ENCODE results near the gene NPBWR2. TPM values are rescaled to one million over a fixed set of nuclear protein-coding genes. Genes with fewer than 3 reads are reported as not detected.
"Not testable (repeated sequence)": the region's sequence is repeated elsewhere in the genome, so short reads cannot be mapped to it uniquely, and the experiment has no call there.

NPBWR2 gene
- total RNA-seq, 1 donor from 2014 or later: not detected

DNA sequence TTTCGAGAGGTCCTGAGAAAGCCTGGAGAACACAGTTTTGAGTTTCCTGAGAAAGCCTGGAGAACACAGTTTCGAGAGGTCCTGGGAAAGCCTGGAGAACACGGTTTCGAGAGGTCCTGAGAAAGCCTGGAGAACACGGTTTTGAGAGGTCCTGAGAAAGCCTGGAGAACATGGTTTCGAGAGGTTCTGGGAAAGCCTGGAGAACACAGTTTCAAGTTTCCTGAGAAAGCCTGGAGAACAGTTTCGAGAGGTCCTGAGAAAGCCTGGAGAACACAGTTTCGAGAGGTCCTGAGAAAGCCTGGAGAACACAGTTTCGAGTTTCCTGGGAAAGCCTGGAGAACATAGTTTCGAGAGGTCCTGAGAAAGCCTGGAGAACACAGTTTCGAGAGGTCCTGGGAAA is 16.2 kb upstream of the NPBWR2 start:
- ATAC-seq; intact Hi-C loops (cut with DNase I); DNase-seq (ENCODE audit: low spot score): not testable (repeated sequence)

DNA sequence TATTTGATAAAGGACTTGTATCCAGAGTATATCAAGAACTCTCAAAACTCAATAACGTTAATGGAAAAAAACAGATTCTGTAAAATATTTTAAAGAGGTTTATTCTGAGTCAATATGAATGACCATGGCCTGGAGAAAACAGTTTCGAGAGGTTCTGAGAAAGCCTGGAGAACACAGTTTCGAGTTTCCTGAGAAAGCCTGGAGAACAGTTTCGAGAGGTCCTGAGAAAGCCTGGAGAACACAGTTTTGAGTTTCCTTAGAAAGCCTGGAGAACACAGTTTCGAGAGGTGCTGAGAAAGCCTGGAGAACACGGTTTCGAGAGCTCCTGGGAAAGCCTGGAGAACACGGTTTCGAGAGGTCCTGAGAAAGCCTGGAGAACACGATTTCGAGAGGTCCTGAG is 15.6 kb upstream of the NPBWR2 start:
- ATAC-seq; intact Hi-C loops (cut with DNase I); DNase-seq (ENCODE audit: low spot score): not testable (repeated sequence)

DNA sequence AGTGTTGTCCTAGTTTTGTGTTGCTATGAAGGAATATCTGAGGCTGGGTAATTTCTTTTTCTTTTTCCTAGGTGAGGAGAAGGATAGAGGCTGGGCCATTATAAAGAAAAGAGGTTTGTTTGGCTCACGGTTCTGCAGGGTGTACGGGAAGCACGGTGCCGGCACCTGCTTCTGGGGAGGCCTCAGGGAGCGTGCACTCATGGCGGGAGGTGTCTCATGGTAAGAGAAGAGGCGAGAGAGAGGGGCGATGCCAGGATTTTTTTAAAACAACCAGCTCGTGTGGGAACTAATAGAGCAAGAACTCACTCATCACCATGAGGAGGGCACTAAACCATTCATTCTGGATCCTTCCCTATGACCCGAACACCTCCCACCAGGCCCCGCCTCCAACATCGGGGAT is 14.2 kb upstream of the NPBWR2 start:
- intact Hi-C loops (cut with DNase I): no loop called here
- DNase-seq (ENCODE audit: low spot score) (peak; percentile 46), ATAC-seq (no peak)

DNA sequence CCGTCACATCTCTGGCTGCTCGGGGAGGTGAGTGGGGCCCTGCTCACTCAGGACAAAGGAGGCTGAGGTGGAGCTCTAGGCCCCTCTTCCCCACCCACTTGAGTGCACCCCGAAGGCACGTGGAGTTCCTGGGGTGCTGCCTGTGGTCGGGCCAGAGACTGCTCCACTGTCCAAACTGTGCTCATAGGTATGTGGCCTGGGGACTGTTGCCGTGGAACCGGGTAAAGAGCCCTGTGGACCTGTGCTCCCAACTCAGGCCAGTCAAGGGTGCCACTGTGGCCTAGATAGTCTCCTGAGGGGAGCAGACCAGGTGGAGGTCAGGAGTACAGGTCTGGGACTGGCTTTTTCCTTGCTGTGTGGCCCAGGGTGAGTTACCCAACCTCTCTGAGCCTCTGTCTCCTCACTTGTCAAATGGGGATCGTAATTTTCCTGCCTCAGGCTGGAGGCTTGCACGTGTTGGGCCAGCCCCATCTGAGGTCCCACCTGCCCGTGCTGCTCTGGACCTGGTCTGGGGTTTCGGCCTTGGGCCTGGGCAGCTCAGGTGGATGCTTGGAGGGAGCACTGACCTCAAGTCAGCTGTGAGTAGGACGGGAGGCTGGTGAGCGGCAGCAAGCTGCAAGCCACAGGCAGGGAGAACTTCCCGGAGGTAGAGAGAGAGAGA is 12.4 kb upstream of the NPBWR2 start:
- intact Hi-C loops (cut with DNase I): loop anchor here (5.0 kb wide), 1 partner anchor 83 kb away; the partner anchor contains the start of gene C20orf204
- ATAC-seq: peak; percentile 46
- DNase-seq (ENCODE audit: low spot score): peak; percentile 45

DNA sequence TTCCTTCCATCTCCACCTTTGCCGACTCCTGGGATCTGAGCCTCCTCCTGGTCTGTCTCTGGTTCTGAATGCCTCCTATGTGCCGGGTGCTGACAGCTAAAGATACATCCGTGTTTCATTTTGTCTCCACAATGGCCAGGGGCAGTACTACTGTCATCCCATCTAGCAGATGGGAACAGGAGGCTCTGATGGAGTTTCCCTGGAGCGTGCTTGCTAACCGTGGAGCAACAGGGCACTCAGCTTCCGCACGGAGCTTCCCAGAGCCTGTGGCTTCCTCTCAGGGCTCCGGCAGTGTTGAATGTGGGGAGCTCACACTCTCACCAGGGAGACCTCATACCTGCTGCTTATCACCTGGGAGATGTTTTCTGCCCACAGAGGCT is 11.9 kb upstream of the NPBWR2 start:
- intact Hi-C loops (cut with DNase I): loop anchor here (5.0 kb wide), 1 partner anchor 82 kb away; the partner anchor contains the start of gene C20orf204
- ATAC-seq: no peak

DNA sequence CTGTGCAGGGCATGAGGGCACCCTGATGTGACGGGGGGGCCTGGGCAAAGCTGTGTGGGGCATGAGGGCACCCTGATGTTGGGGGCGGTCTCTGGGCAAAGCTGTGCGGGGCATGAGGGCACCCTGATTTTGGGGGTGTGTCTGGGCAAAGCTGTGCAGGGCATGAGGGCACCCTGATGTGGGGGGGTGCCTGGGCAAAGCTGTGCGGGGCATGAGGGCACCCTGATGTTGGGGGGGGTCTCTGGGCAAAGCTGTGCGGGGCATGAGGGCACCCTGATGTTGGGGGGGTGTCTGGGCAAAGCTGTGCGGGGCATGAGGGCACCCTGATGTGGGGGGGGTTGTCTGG is 10.0 kb upstream of the NPBWR2 start:
- not testable (repeated sequence) for ATAC-seq
- intact Hi-C loops (cut with DNase I): loop anchor here (5.0 kb wide), 1 partner anchor 80 kb away; the partner anchor contains the start of gene C20orf204
- DNase-seq (ENCODE audit: low spot score): peak; percentile 35

More for the DNA sequence above, 11.9 kb upstream of the NPBWR2 start:
- peak; percentile 33 for DNase-seq (ENCODE audit: low spot score)

DNA sequence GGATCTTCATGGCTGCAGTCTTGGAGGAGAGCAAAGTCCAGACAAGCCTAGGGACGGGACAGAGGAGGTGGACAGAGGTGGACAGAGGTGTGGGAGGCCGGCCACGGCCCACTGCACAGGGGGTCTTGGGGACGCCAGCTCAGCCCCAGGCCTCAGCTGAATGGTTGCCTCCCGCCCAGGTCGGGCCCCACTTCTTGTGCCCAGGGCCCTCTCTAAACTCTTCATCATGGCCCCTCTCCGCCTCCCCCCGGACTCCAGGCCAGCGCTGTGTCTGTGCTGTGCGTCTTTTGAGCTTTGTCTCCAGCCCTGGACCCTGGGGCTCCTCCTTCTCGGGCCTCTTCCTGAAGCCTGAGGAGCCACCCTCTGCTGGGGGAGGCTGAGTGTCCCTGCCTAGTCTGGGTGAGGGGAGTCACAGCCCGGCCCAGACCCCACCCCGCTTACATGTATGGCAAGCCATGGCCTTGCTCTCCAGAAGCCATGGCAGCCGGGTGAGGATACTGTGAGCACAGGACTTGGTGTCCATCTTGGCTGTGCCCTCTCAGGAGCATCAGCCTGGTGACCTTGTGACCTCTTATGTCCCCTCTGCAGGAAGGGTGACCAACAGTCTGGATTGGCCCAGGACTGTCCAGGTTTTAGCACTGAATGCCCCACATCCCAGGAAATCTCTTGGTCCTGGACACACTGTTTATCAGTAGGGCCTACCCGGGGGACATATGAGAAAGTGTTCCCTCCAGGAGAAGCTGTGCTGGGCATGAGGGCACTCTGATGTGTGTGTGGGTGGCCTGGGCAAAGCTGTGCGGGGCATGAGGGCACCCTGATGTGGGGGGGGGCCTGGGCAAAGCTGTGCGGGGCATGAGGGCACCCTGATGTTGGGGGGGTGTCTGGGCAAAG is 9.4 kb upstream of the NPBWR2 start:
- DNase-seq (ENCODE audit: low spot score): peak; percentile 48
- no peak for ATAC-seq
- intact Hi-C loops (cut with DNase I): loop anchor here (5.0 kb wide), 1 partner anchor 79 kb away; the partner anchor contains the start of gene C20orf204

DNA sequence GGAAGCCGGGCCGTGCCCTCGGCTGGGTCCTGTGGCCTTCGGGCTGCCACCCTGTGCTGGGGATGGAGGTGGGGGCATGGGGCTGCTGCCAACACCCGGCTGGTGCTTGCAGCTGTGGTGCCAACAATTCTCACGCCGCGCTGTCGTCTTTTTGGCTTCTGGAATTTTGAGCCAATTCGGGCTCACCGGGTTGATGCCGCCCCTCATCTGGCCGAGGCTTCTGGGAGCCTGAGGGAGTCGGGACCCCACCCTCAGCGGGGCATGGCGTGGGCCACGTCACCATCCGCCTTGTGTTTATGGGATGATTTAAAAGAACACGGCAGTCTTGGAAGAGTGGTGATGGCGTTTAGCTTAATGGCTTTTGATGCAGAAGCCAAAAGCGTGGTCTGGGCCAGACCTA is 8.7 kb upstream of the NPBWR2 start:
- intact Hi-C loops (cut with DNase I): loop anchor here (5.0 kb wide), 1 partner anchor 79 kb away; the partner anchor contains the start of gene C20orf204
- ATAC-seq (no peak), DNase-seq (ENCODE audit: low spot score) (peak; percentile 45)

DNA sequence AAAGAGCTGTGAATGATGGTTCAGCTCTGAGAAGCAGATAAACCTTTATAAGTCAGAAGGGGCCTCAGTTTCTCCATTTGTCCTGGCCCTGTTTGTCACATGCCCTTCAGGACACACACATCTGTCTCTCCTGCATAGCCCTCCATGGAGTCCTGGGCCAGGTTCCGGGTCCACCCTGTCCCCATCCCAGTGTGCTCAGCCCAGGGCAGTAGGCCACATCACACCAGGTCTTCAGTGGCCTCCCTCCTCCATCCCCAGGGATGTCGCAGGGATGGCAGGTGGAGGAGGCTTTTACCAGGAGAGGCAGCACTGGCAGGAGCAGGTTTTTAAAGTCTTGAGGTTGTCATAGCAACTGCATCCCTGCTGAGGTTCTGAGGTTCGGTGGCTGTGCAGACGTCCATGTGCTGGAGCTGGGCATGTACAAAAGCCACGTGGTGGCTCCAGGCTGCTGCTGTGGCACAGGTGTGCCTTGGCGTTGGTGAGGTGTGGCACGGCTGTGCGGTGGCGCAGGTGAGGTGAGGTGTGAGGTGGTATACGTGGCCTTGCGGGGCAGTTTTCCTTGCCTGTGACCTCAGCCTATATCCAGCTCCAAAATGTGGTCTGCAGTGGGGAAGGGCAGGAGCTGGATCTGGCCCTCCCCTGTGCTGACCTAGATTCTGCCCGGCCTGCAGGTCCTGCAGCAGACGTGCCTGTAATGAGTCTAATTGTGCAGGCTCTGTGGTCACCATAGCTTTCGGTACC is 8.0 kb upstream of the NPBWR2 start:
- DNase-seq (ENCODE audit: low spot score) (no peak), ATAC-seq (no peak)
- intact Hi-C loops (cut with DNase I): loop anchor here (5.0 kb wide), 1 partner anchor 78 kb away; the partner anchor contains the start of gene C20orf204

DNA sequence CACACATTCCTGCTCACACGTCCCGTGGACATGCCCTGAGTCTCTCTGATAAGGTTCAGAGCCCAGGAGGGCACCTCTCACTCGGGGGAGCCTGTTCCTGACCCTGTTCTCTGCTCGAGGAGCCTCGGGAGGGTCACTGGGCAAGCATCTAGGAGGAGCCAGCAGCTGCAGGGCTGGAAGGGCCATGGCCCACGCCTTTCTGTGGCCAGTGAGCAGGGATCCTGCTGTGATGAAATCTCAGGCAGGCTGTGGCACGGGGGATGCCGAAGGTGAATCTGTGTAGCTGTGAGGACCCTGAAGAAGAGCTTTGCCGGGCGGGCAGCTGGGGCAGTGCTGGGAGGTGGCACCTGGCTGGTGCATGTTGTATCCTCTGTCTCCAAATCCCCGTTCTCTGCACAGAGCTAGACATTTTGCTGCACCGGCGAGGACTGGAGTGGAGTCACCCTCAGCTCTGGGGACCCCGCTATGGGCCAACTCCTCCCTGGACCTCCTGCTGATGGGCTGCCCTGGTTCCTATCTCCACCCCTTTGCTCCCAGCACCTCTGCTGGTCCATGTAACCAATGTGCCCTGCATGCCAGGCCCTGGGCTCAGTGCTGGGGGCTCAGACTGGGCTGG is 7.1 kb upstream of the NPBWR2 start:
- peak; percentile 30 for DNase-seq (ENCODE audit: low spot score)
- no peak for ATAC-seq
- intact Hi-C loops (cut with DNase I): loop anchor here (5.0 kb wide), 1 partner anchor 1647 kb away; no protein-coding TSS in a partner anchor

DNA sequence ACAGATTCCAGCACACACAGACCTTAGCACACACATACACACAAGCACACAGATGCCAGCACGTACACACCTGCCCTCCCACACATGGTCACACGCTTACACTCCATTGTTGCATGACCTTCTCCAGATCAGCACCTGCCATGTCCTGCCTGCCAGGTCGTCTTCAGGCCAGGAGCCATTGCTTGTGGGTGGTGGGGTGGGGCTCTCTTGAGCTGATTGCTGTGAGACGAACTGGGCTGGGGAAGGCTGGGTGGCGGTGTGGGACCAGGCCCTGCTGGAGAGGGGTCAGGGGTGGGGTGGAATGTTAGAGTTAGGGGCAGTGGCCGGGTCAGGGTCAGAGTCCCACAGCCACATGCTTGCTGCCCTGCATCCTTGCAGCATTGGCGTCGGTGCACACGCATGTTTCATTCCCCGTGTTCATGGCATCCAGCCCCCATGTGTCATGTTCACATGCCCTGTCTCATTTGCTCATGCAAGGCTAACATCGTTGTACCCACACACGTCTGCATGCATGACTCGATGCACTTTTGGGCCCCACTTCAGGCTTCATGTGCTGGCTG is 6.5 kb upstream of the NPBWR2 start:
- intact Hi-C loops (cut with DNase I): loop anchor here (5.0 kb wide), 1 partner anchor 1647 kb away; no protein-coding TSS in a partner anchor
- no peak for ATAC-seq
- peak; percentile 45 for DNase-seq (ENCODE audit: low spot score)

DNA sequence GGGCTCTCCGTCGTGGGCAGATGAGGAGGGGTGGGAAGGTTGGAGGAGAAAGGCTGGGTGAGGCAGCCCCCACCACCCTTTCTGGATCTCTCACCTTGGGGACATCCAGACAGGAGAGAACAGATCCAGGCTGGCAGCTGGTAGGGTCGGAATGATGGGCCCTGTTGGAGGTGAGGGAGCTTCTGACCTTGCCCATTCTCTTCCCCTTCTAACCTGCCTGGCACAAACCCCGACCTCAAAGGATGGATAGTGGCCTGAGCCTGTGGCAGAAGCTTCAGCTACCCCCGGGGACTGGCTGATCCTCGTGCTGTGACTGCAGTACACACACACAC is 6.0 kb upstream of the NPBWR2 start:
- intact Hi-C loops (cut with DNase I): loop anchor here (5.0 kb wide), 1 partner anchor 1646 kb away; no protein-coding TSS in a partner anchor
- ATAC-seq (no peak), DNase-seq (ENCODE audit: low spot score) (peak; percentile 33)

DNA sequence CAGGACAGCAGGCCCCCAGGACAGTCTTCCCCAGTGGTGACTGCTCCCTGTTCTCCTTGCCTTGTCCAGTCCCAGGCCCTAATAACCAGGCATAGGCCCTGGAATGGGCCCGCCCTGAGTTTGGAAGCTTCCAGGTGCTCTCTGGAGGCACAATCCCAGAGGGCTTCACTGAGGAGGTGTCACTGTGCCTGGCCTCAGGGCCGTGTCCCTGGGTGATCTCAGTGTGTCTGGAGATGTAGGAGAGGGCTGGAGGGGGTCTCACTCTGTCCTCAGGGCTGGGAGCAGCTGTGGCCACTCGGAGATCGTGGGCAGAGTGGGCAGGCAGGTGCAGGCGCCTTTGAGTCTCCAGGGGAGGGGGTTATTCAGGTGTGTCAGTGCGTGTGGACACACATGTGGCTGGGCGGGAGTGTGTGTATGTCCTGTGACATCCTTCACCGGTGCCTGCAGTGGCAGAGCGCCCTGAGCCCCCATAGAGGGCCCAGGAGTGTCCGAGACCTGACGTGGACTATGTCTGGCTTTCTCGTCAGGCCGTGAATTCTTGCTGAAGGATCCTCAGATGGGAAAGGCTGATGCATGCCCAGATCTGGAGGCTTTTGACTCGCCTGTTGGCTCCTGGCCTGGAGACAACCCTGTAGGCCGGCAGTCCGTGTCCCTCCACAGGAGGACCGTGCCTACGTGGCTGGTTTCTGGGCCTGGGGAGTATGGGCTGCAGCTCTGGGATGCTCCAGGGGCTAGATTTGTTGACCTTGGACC is 5.5 kb upstream of the NPBWR2 start:
- intact Hi-C loops (cut with DNase I): loop anchor here (5.0 kb wide), 1 partner anchor 1646 kb away; no protein-coding TSS in a partner anchor
- no peak for ATAC-seq
- peak; percentile 50 for DNase-seq (ENCODE audit: low spot score)

DNA sequence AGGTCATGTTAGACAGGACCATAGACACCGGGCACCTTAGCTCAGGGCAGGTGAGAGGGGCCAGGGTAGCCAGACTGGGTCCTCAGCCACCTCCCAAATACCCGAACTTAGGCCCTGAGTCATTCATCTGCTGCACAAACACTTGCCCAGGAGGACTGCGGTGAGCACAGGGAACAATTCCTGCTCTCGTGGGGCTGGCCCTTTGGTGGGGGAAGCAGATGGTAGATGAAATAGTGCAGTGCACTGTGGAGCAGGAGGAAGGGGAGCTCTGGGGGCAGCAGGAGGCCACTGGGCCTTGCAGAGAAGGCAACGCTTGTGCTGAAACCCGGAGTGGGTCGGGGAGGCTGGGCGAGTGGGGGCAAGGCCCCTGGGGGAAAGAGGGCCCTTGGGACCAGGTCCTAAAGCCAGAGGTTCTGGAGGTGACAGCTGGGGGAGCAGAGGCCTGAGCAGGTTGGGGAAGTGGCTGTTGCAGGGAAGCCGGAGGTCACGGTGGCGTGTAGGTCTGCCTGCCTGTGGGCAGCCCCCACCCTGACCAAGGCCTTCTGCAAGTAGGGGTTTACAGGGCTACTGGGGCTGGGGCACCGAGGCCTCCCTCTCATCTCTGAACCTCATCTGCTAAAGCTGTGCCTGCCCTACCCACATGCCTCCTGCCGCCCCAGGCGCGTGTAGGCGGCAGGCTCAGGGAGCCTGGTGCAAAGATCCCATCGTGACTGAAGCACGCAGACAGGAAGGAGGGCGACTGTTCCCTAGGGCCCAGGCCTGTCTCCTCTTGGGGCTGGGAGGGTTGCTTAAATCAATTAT is 4.7 kb upstream of the NPBWR2 start:
- ATAC-seq (no peak), DNase-seq (ENCODE audit: low spot score) (peak; percentile 37)
- intact Hi-C loops (cut with DNase I): loop anchor here (5.0 kb wide), 1 partner anchor 1645 kb away; no protein-coding TSS in a partner anchor

DNA sequence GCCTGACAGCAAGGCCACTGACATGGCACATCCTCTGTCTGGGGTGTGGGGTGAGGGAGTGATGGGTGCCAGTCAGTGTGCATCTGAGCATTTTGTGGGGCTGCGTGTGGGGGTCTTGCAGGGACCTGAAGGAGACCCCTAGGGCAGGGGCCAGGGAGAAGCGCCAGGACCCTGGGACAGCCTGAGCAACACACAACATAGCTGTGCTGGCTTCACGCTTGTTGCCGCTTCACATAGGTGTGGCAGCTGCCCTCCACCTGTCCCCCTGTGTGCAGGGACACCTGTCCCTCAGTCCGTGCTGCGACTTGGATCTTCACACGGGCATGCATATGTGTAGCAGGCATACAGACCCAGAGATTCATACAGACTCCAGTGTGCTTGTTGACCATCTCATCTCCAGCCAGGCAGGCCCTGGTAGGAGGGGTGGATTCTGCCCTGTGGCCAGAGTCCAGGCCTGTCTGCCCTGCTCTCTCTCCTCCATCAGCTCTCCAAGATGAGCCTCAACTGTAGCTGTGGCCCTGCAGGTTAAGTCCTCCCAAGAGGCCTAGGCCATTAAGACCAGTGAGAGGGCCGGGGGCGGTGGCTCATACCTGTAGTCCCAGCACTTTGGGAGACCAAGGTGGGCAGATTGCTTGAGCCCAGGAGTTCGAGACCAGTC is 3.2 kb upstream of the NPBWR2 start:
- no peak for DNase-seq (ENCODE audit: low spot score)
- intact Hi-C loops (cut with DNase I): loop anchor here (5.0 kb wide), 1 partner anchor 1643 kb away; no protein-coding TSS in a partner anchor
- no peak for ATAC-seq

DNA sequence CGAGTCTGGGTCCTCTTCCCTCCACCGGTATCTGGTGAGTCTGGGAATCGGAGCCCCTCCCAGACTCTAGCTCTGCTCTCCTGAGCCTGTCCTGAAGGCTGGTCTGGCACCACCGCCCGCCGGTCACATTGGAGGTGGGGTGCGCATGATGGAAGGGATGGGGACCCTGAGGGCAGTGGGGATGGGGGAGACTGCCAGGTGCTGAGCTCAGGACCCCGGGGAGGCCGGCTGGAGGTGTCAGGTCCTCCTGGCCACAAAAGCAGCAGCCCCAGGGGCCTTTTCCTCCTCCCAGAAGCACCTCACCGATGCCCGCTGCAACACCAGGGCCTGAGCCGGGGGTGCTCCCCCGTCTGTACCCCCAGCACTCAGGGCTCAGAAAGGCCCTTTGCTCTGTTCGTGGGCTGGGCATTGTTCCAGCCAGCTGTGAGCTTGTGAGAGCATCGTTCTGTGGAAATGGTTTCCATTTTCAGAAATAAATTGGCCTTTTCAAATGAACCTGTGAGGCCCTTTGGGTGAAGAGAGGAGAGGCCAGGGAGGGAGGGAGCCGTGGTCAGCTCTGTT is 2.5 kb upstream of the NPBWR2 start:
- ATAC-seq: no peak
- peak; percentile 42 for DNase-seq (ENCODE audit: low spot score)
- intact Hi-C loops (cut with DNase I): loop anchor here (5.0 kb wide), 1 partner anchor 1643 kb away; no protein-coding TSS in a partner anchor

Data from sciatic nerve (tissue), 2 donors.